GM12878 (cell line): ENCODE measurements around the gene DDIT4.

ENCODE experiments used
- CBX5 ChIP-seq: sonication (generic); IDR thresholded peaks from 2 replicates; pipeline ENCODE4 v1.6.1; 2016; ENCODE audit warnings: low read depth, moderate library complexity, mild to moderate bottlenecking, inconsistent platforms
- ETV6 ChIP-seq, 2 experiments: fragments of 450-650 bp in 1 of 2; IDR thresholded peaks in 1 of 2; conservative IDR thresholded peaks in 1 of 2; 2 replicates each; pipeline ENCODE4 v1.6.1; 2014; ENCODE audit warnings: antibody characterized with exemption in 1 of 2, borderline replicate concordance in 1 of 2, low read depth in 1 of 2, mild to moderate bottlenecking in 1 of 2, moderate library complexity in 1 of 2
- EZH2 ChIP-seq: IDR thresholded peaks from 2 replicates; pipeline ENCODE4 v1.6.1; 2012; ENCODE audit warnings: low read depth, mild to moderate bottlenecking, control low read depth, inconsistent platforms, low read length, borderline replicate concordance; ENCODE audit not compliant: control insufficient read depth
- POLR2A ChIP-seq: IDR thresholded peaks from 2 replicates; pipeline ENCODE4 v1.6.1; 2011; ENCODE audit warnings: low read depth, mild to moderate bottlenecking, low read length
- POLR2AphosphoS5 ChIP-seq: IDR thresholded peaks from 2 replicates; pipeline ENCODE4 v1.6.1; 2011; ENCODE audit warnings: mild to moderate bottlenecking, low read length, inconsistent platforms
- RCOR1 ChIP-seq: conservative IDR thresholded peaks from 2 replicates; pipeline ENCODE4 v1.6.1; 2012; ENCODE audit warnings: low read depth, low read length, improper control_type of control experiment
- TCF12 ChIP-seq: IDR thresholded peaks from 2 replicates; pipeline ENCODE4 v1.6.1; 2011; ENCODE audit warnings: low read depth, mild to moderate bottlenecking, low read length
- TF ChIP-seq, protein P1 (sequence below): fragments of 450-650 bp; IDR thresholded peaks from 2 replicates; pipeline ENCODE4 v1.6.1; 2014; ENCODE audit warnings: mild to moderate bottlenecking
- TF ChIP-seq, protein P2 (sequence below): fragments of 450-650 bp; conservative IDR thresholded peaks from 2 replicates; pipeline ENCODE4 v1.6.1; 2017; ENCODE audit warnings: mild to moderate bottlenecking, moderate library complexity
- TF ChIP-seq, protein P3 (sequence below): IDR thresholded peaks from 2 replicates; pipeline ENCODE4 v1.6.1; 2012; ENCODE audit warnings: mild to moderate bottlenecking, low read depth, low read length
- TF ChIP-seq, protein P4 (sequence below): IDR thresholded peaks from 2 replicates; pipeline ENCODE4 v1.6.1; 2012; ENCODE audit warnings: low read length, inconsistent platforms
- TF ChIP-seq, protein P5 (sequence below), 3 experiments: IDR thresholded peaks in 2 of 3; conservative IDR thresholded peaks in 1 of 3; 2 replicates each; pipeline ENCODE4 v1.5.1; 2011; ENCODE audit warnings: low read depth in 3 of 3, low read length in 3 of 3, mild to moderate bottlenecking in 3 of 3, control low read depth in 2 of 3, moderate library complexity in 2 of 3, inconsistent platforms in 1 of 3, mixed read lengths in 1 of 3; ENCODE audit not compliant: control insufficient read depth in 2 of 3, insufficient read depth in 1 of 3; ENCODE audit errors: extremely low read depth in 1 of 3
- TF ChIP-seq, protein P6 (sequence below): fragments of 450-650 bp; IDR thresholded peaks from 2 replicates; pipeline ENCODE4 v1.6.1; 2016; ENCODE audit warnings: mild to moderate bottlenecking, moderate library complexity, borderline replicate concordance

DNA sequence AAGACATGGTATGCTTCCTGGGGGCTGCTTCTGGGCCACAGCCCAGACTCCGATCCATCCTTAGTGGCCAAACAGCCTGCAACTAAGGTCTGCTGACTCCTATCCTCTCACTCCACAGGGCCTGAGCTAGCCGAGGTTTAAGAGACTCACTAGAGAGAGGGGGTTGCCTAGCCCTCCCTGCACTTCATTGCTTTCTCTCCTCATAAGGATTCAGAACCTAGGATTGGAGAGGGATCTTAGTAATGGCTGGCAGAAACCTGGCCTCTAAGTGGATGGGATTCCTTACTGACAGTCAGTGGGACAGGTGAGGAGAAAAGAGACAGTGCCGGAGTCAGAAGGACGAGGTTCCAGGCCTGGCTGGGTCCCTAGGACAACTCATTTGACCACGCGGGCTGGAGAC lies 8.2 kb upstream of the DDIT4 start:
- TF ChIP-seq, protein P1, sequence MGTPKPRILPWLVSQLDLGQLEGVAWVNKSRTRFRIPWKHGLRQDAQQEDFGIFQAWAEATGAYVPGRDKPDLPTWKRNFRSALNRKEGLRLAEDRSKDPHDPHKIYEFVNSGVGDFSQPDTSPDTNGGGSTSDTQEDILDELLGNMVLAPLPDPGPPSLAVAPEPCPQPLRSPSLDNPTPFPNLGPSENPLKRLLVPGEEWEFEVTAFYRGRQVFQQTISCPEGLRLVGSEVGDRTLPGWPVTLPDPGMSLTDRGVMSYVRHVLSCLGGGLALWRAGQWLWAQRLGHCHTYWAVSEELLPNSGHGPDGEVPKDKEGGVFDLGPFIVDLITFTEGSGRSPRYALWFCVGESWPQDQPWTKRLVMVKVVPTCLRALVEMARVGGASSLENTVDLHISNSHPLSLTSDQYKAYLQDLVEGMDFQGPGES, result no peak
- TF ChIP-seq EZH2 (no peak), TCF12 (no peak), ETV6 (conservative IDR thresholded peaks at IDR 0.05 in 1 of 2, IDR thresholded peaks at IDR 0.05 in 1 of 2; ENCODE audit: borderline replicate concordance in 1 of 2, low read depth in 1 of 2) (no peak), RCOR1 (no peak), POLR2A (no peak), CBX5 (no peak), POLR2AphosphoS5 (no peak)
- TF ChIP-seq, protein P2, sequence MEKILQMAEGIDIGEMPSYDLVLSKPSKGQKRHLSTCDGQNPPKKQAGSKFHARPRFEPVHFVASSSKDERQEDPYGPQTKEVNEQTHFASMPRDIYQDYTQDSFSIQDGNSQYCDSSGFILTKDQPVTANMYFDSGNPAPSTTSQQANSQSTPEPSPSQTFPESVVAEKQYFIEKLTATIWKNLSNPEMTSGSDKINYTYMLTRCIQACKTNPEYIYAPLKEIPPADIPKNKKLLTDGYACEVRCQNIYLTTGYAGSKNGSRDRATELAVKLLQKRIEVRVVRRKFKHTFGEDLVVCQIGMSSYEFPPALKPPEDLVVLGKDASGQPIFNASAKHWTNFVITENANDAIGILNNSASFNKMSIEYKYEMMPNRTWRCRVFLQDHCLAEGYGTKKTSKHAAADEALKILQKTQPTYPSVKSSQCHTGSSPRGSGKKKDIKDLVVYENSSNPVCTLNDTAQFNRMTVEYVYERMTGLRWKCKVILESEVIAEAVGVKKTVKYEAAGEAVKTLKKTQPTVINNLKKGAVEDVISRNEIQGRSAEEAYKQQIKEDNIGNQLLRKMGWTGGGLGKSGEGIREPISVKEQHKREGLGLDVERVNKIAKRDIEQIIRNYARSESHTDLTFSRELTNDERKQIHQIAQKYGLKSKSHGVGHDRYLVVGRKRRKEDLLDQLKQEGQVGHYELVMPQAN, result no peak
- TF ChIP-seq, protein P3, sequence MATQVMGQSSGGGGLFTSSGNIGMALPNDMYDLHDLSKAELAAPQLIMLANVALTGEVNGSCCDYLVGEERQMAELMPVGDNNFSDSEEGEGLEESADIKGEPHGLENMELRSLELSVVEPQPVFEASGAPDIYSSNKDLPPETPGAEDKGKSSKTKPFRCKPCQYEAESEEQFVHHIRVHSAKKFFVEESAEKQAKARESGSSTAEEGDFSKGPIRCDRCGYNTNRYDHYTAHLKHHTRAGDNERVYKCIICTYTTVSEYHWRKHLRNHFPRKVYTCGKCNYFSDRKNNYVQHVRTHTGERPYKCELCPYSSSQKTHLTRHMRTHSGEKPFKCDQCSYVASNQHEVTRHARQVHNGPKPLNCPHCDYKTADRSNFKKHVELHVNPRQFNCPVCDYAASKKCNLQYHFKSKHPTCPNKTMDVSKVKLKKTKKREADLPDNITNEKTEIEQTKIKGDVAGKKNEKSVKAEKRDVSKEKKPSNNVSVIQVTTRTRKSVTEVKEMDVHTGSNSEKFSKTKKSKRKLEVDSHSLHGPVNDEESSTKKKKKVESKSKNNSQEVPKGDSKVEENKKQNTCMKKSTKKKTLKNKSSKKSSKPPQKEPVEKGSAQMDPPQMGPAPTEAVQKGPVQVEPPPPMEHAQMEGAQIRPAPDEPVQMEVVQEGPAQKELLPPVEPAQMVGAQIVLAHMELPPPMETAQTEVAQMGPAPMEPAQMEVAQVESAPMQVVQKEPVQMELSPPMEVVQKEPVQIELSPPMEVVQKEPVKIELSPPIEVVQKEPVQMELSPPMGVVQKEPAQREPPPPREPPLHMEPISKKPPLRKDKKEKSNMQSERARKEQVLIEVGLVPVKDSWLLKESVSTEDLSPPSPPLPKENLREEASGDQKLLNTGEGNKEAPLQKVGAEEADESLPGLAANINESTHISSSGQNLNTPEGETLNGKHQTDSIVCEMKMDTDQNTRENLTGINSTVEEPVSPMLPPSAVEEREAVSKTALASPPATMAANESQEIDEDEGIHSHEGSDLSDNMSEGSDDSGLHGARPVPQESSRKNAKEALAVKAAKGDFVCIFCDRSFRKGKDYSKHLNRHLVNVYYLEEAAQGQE, result no peak
- TF ChIP-seq, protein P4, sequence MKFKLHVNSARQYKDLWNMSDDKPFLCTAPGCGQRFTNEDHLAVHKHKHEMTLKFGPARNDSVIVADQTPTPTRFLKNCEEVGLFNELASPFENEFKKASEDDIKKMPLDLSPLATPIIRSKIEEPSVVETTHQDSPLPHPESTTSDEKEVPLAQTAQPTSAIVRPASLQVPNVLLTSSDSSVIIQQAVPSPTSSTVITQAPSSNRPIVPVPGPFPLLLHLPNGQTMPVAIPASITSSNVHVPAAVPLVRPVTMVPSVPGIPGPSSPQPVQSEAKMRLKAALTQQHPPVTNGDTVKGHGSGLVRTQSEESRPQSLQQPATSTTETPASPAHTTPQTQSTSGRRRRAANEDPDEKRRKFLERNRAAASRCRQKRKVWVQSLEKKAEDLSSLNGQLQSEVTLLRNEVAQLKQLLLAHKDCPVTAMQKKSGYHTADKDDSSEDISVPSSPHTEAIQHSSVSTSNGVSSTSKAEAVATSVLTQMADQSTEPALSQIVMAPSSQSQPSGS, result no peak
- TF ChIP-seq, protein P5, sequence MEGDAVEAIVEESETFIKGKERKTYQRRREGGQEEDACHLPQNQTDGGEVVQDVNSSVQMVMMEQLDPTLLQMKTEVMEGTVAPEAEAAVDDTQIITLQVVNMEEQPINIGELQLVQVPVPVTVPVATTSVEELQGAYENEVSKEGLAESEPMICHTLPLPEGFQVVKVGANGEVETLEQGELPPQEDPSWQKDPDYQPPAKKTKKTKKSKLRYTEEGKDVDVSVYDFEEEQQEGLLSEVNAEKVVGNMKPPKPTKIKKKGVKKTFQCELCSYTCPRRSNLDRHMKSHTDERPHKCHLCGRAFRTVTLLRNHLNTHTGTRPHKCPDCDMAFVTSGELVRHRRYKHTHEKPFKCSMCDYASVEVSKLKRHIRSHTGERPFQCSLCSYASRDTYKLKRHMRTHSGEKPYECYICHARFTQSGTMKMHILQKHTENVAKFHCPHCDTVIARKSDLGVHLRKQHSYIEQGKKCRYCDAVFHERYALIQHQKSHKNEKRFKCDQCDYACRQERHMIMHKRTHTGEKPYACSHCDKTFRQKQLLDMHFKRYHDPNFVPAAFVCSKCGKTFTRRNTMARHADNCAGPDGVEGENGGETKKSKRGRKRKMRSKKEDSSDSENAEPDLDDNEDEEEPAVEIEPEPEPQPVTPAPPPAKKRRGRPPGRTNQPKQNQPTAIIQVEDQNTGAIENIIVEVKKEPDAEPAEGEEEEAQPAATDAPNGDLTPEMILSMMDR (IDR thresholded peaks at IDR 0.05 in 2 of 3, conservative IDR thresholded peaks at IDR 0.05 in 1 of 3; ENCODE audit: control insufficient read depth in 2 of 3, extremely low read depth in 1 of 3, insufficient read depth in 1 of 3, low read depth in 3 of 3, low read length in 3 of 3), result no peak
- TF ChIP-seq, protein P6, sequence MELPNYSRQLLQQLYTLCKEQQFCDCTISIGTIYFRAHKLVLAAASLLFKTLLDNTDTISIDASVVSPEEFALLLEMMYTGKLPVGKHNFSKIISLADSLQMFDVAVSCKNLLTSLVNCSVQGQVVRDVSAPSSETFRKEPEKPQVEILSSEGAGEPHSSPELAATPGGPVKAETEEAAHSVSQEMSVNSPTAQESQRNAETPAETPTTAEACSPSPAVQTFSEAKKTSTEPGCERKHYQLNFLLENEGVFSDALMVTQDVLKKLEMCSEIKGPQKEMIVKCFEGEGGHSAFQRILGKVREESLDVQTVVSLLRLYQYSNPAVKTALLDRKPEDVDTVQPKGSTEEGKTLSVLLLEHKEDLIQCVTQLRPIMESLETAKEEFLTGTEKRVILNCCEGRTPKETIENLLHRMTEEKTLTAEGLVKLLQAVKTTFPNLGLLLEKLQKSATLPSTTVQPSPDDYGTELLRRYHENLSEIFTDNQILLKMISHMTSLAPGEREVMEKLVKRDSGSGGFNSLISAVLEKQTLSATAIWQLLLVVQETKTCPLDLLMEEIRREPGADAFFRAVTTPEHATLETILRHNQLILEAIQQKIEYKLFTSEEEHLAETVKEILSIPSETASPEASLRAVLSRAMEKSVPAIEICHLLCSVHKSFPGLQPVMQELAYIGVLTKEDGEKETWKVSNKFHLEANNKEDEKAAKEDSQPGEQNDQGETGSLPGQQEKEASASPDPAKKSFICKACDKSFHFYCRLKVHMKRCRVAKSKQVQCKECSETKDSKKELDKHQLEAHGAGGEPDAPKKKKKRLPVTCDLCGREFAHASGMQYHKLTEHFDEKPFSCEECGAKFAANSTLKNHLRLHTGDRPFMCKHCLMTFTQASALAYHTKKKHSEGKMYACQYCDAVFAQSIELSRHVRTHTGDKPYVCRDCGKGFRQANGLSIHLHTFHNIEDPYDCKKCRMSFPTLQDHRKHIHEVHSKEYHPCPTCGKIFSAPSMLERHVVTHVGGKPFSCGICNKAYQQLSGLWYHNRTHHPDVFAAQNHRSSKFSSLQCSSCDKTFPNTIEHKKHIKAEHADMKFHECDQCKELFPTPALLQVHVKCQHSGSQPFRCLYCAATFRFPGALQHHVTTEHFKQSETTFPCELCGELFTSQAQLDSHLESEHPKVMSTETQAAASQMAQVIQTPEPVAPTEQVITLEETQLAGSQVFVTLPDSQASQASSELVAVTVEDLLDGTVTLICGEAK, result no peak
